AG10803 (cell line): ENCODE results near the gene GHRL.

Experiments
- DNase-seq: peaks from one replicate; pipeline ENCODE4 v3.0.0; 2010; ENCODE audit warnings: low read depth
- H3K4me3 ChIP-seq: 2 replicates; pipeline ENCODE4 v1.5.1; 2011; ENCODE audit warnings: mild to moderate bottlenecking, low read length, control low read depth
- CTCF ChIP-seq: conservative IDR thresholded peaks from 2 replicates; pipeline ENCODE4 v1.5.1; 2011; ENCODE audit warnings: mild to moderate bottlenecking, low read length, control low read depth, inconsistent platforms

GHRL gene

GRCh38 chr3:10317311-10317960 lies 24.7 kb upstream of the GHRL start:
- TF ChIP-seq CTCF, result no peak
- no peak overlapping the region for H3K4me3 ChIP-seq
- no peak for DNase-seq

- TF ChIP-seq CTCF, result no peak
- H3K4me3 ChIP-seq, result no peak overlapping the region
These were observed 23.1 kb upstream of the GHRL start for GRCh38 chr3:10315771-10316344.

GRCh38 chr3:10315101-10315500 lies 22.4 kb upstream of the GHRL start:
- no peak for DNase-seq
- TF ChIP-seq CTCF, result no peak
- H3K4me3 ChIP-seq, result no peak overlapping the region

More at GRCh38 chr3:10315771-10316344, 23.1 kb upstream of the GHRL start:
- DNase-seq, result no peak

GRCh38 chr3:10312861-10313260 lies 20.1 kb upstream of the GHRL start:
- DNase-seq, result no peak
- no peak for TF ChIP-seq CTCF
- H3K4me3 ChIP-seq, result no peak overlapping the region

- DNase-seq, result no peak
- no peak overlapping the region for H3K4me3 ChIP-seq
- TF ChIP-seq CTCF, result no peak
These were observed 19.6 kb upstream of the GHRL start for GRCh38 chr3:10312391-10312790.

GRCh38 chr3:10311710-10312109 lies 19.0 kb upstream of the GHRL start:
- no peak for DNase-seq
- H3K4me3 ChIP-seq, result no peak overlapping the region
- no peak for TF ChIP-seq CTCF

- TF ChIP-seq CTCF, result no peak
- H3K4me3 ChIP-seq, result no peak overlapping the region
- DNase-seq, result peak; percentile 40
These were observed 17.8 kb upstream of the GHRL start for GRCh38 chr3:10310578-10310977.
